Measurements from ENCODE around the gene NEAT1. TPM values are rescaled to one million over a fixed set of nuclear protein-coding genes. Genes with fewer than 3 reads are reported as not detected.

Gene NEAT1
- total RNA-seq, 1 experiment from 2014 or later, result 2.6 TPM

DNA sequence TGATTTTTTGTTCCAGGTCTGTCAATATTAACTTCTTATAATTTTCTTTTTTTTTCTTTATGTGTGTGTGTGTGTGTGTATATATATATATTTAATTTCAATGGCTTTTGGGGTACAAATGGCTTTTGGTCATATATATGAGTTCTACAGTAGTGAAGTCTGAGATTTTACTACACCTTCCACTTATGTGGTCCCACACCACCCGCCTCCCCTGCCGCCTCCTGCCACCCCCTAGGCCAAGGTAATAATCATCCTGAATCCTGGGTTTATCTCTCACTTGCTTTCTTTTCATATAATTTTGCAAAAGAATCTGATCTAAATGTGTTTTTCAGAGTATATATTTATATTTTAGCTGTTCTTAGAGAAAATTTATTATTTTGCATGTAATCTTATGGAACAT, 11.1 kb downstream of the NEAT1 start:
- DNase-seq (ENCODE audit: low read depth), result no peak

DNA sequence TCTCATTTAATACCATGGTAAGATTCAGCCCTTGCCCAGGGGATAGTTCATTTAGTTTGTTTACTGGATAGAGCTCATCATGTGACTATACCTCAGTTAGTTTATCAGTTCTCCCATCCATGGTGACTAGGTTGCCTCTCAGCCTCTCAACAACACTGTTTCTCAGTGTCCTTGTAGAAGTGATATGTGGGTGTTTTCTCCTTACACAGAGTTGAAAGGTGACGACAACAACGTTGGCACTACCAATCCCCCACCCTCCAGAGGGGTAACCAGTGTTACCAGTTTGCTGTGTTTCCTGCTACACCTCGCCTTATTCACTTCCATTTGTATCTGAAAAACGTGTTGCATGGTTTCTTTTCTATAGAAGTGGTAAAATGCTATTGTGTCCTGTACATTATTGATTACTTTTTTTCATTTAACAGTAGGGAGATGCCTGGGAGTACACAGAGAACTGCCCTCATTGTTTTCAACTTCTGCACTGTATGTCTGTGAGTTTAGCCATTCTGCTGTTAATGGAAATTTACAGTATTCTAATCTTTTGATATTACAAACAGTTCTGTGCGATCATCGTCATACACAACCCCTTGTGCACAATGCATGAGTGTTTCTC, 11.6 kb downstream of the NEAT1 start:
- no peak for DNase-seq (ENCODE audit: low read depth)

DNA sequence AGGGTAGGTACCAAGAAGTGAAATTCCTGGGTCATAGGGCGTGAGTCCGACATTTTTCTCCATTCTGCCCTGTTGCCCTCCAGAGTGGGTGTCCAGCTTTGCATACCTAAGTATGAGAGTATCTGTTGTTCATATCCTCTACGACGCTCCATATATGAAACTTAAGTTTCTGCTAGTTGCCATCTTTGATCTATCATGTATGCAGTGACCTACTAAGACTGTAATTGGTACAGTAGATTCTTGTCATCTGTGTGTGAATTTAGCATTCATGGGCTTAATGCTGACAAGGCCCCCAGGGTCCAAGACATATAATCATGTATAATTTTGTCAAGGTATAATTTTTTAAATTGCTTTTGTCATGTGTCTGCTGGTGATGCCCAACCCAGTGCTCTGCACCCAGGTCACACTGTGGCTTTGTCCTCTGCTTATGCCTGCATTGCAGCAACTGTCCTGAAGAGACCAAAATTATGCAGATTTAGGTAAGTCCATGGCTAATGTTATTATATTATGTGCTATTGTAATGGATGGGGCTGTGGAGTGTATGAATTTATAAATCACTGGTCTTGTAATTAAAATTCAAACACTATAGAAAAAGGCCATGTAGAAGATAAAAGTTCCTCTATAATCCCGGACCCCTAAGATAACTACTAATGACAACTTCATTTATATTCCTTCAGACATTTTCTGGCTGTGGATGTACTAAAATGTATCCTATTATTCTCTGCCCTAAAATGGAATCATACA, 12.2 kb downstream of the NEAT1 start:
- DNase-seq (ENCODE audit: low read depth), result no peak

DNA sequence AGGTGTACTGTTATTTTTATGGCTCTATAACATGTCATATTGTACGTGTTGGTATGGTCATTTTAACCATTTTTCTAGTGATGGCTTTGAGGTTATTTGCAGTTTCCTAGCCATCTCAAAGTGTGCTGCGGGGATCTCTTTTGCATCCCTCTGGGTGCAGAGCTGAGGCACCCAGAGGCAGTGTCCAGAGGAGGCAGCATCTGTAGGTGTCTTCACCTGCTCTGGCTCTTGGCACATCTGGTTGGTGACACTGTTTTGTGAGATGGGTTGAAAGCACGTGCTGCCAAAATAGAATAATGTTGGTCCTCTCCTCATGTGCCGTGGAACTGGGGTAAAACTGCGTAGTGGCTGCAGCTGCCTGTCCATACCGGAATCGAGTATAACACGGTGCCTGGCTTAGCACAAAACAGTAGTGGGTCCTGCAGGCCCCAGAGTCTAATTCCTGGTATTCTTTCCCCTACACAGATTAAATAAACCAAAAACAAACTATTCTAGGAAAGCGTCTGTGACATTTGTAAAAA, 12.9 kb downstream of the NEAT1 start:
- DNase-seq (ENCODE audit: low read depth), result no peak

DNA sequence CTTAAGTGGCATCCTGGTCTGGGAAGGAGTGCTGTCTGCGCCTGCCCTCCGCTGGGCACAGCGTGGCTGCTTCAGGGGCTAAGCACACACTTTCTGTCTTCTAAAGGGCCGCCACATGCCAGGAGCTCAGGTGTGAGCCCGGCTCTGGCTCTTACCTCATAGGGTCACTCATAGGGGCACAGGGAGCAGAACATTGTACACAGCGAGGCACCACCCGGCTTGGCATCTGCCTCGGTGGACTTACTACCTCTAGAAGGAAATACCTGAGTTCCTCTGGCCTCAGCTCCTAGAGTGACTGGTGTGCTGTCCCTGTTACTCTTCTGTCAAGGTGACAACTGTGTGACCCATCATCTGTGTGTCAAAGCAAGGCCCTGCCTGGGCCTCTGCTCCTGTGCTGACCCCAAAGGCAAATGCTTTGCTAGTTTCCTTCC, 13.4 kb downstream of the NEAT1 start:
- no peak for DNase-seq (ENCODE audit: low read depth)

DNA sequence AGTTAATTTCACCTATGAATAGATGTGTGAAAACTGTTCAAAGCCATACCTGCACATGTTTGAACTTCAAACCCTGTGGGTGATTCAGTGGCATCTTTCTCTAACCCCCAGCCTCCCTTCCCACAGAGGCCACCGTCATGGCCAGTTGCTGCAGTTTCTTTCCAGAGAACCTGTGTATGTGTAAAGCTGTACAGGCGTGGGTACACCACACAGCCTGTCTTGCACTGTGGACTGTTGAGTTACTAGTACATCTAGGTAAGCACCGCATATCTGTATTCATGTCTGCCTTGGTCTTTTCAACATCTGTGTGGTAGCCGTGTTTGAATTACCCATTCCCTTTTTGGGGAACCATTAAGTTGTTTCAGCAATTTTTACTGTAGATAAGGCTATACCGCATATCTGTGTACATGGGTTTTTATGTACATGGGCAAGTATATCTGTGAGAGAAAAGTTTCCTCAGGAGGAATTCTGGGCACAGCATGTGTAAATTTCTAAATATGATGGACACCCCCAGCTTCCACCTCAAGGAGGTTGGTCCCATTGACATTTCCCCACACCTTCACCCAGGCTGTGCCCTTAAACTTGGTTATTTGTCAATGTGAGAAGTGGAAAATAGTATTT, 13.9 kb downstream of the NEAT1 start:
- no peak for DNase-seq (ENCODE audit: low read depth)

DNA sequence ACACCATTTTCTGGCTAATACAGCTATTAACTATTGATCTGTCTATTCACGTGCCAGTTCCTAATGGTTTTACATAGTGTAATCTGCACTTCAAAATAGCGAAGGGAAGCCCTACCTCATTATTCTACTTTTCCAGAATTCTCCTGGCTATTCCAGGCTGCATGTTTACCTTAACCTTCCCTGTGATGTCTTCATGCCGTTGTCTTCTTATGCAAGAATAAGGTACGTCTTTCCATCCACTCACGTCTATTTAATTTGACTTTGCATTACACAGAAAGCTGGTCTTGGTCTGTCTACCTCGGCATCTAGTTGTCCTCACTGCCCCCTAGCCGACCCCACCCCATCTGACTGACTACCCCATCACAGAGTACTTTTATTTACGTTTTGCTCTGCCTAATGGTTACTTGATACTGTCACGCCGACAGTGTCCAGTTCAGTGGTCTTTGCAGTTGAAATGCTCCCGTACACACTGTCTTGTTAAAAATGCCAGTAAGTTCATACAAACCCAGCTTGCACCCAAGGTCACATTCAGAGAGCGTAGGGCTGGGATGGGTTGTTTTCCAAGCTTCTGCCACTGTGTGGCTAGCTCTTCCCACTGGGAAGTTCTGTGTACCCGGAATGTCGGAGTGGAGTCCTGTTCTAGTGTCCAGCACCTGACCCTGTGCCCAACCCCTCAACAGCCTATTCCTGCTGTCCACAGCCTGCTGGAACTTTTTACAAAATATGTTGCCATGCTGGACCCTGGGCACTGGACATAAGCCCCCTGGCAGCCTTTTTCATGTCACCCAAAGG, 15.0 kb downstream of the NEAT1 start:
- no peak for DNase-seq (ENCODE audit: low read depth)

DNA sequence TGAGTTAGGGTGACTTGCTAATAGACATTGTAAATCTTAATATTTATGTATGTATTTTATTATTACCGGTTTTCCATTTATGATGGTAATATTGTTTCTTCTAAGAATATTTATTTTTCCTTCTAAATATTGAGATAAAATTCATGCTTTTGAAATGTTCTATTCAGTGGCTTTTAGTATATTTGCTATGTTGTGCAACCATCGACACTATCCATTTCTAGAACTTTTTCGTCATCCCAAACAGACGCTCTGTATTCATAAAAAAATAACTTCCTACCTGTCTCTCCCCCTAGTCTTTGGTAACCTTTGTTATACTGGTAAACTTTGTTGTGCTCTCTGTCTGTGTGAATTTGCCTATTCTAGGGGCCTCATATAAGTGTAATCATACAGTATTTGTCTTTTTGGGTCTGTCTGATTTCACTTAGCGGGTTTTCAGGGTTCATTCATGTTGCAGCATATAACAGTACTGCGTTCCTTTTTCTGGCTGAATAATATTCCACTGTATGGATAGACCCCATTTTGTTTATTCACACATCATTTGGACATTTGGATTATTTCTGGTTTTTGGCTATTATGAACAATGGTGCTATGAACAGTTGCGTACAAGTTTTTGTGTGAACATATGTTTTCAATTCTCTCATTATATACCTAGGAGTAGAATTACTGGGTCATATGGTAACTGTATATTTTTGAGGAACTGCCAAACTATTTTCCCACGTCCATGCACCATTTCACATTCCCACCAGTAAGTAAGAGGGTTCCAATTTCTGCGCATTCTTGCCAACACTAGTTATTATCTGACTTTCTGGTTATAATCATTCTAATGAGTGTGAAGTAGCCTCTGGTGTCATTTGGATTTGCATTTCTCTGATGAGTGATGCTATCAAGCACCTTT, 15.9 kb downstream of the NEAT1 start:
- no peak for DNase-seq (ENCODE audit: low read depth)

DNA sequence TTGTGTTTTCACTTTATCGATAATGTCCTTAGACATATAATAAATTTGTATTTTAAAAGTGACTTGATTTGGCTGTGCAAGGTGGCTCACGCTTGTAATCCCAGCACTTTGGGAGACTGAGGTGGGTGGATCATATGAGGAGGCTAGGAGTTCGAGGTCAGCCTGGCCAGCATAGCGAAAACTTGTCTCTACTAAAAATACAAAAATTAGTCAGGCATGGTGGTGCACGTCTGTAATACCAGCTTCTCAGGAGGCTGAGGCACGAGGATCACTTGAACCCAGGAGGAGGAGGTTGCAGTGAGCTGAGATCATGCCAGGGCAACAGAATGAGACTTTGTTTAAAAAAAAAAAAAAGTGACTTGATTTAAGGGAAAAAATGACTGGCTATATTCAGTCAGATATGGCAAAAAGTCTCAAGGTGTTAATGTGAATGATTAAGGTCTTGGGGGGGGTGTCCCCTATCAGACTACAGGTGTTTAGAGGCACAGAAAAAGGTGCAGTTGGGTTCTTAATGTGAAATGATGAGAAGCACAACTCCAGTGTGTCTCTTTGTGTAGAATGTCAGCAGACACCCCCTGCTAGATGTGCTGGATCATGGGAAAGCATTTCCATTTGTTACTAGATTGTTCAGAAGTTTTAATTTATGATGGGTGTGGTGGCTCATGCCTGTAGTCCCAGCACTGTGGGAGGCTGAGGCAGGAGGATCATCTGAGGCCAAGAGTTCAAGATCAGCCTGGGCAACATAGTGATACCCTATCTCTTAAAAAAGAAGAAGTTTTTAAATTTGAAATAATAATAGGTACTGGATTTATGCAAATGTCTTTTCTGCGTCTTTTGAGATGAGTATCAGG, 17.0 kb downstream of the NEAT1 start:
- no peak for DNase-seq (ENCODE audit: low read depth)

DNA sequence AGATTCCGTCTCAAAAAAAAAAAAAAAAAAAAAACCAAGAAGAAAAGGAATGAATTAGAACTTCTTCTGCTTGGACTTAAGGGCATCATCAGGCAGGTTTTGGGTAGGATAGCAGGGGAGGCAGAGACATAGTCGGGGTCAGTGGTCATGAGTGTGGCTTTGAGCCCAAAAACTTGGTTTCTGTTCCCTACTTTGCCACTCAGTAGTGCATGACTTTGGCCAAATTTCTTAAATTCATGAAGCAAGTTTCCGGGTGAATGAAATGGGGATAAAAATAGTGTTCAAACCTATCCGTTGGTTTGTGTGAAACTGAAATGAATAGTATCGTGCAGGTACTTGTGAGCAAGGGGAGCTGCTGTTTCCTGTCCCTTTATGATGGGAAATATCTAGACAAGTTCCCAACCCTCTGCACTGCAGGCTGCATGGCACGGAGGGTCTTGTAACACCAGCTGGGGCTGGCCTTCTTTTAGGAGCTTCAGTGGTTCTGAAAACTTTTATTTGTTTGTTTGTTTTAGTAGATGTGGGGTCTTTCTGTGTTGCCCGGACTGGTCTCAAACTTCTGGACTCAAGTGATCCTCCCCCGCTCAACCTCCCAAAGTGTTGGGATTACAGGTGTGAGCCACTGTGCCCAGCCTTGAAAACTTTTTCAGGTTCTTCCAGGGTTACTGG, 18.4 kb downstream of the NEAT1 start:
- DNase-seq (ENCODE audit: low read depth), result no peak

DNA sequence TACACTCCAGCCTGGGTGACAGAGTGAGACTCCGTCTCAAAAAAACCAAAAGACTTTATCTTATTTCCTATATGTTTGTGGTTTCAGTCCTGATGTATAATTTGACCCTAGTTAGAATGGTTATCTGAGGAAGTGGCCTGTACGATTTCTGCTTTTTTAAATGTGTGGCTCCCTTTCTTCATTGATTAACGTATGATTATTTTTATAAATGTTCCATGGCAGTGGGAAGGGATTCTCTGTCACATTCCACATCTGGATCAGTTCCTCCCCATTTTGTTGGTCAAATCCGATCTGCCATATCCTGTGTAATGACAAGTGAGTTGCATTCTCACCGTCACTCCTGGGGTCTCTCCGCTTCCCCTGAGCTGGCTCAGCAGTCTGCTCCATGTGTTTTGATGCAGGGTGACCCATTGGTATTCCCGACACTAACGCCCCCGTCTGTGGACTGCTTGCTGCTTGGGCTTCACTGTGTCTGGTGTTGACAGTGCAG, 20.3 kb downstream of the NEAT1 start:
- DNase-seq (ENCODE audit: low read depth), result no peak

DNA sequence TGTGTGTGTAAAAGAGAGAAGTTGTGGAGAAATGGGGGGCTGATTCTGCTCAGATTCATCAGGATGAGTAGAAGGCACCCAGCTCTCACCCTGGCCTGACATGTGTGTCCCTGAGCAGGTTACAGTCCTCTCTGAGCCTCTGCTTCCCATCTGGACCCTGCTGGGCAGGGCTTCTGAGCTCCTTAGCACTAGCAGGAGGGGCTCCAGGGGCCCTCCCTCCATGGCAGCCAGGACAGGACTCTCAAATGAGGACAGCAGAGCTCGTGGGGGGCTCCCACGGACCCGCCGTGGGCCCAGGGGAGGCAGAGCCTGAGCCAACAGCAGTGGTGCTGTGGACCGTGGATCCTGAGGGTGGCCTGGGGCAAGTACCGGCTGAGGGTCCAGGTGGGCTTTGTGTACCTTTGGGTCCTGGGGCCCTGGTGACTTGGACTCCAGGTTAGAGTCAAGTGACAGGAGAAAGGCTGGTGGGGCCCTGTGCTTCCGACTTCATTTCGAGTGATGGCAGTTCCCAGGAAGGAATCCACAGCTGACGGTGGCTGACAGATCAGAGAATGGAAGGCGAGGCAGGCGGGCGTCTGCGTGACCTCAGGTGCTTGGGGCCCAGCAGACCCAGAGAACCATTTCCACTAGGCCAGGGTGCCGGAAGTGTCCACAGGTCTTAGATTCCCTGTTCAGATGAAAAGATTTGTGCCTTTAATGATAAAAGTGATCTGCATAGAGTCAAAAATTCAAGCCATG, 21.9 kb downstream of the NEAT1 start:
- no peak for DNase-seq (ENCODE audit: low read depth)

DNA sequence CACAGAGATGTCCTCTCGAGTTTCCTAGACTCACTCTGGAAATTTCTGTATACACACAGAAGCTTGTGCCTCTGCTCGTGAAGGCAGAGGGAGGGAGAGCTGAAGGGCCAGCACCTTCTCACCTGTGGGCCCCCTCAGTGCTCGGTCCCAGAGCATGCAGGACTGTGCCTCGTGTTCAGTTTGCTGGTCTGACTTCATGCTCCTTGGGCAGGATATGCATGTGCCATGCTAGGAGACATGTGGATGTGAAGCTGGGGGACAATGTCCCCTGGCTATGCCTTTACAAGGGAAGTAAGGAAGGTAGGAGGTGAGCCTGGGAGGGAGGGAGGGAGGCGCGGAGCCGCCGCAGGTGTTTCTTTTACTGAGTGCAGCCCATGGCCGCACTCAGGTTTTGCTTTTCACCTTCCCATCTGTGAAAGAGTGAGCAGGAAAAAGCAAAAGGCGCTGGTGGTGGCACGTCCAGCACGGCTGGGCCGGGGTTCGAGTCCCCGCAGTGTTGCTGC, 22.6 kb downstream of the NEAT1 start:
- no peak for DNase-seq (ENCODE audit: low read depth)

DNA sequence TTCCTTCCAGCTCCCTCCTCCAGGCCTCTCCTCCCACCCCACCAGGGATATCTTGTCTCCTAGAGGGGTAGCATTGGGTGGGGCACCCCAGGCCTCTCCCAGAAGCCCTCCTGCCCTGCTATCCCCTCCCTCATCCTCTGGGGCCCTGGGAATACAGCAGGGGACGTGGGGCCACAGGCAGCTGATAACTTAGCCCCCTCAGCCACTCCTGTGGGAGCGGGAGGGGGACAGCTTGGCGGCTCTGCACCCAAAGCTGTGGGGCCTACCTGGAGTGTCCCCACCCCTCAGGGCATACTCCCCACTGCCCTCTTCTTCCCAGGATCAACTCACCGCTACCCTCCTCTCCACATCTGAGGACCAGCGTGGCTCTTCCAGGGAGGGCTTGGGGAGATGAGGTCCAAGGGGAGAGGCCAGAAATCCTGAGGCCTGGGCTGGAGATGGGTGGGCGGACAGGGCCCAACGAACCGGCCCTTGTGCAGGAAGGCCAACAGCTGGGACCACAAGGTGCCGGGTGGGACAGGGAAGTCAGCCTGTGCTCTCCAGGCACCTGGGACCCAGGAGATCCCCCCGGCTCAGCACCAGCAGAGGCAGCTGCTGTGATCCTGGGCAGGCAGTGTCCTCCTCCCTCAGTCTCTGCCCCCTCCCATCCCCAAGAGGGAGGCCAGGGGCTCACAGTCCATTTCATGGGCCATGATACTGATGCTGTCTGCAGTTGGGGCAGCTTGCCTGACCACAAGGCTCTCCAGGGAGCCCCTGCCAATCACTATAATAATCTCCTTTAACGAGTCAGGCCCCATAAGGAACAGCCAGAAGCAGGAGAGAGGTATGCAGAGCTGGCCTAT, 23.2 kb downstream of the NEAT1 start:
- DNase-seq (ENCODE audit: low read depth), result no peak

DNA sequence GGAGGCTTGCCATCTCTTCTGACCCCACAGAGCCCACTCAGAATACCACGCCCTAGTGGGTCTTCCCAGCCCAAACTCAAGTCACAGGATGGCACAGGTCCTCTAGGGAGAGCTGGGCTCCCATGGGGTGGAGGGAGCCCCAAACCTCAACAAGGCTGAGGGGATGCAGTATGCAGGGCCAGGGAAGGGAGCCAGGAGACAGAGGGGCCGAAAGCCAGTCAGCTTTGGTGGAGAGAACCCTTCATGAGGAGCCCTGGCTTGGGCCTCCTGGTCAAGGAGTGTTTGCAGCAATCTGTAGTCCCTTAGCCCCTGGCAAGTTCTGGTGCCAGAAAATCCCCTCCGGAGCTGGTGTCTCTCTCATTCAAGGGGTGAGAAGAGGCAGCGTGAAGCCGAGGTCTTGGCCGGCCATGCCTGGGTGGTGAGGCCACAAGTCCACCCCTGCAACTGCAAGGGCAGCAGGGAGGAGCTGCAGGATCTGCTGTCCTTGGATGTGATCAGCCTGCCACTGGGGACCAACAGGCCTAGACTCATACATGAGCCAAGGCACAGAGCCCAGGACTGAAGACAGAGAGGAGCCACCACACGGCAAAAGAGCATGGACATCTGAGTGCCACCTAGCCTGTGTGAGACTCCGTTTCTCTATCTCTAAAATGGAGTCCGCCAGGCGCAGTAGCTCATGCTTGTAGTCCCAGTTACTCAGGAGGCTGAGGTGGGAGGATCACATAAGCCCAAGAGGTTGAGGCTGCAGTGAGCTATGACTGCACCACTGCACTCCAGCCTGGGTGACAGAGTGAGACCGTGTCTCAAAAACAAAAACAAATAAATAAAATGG, 24.1 kb downstream of the NEAT1 start:
- DNase-seq (ENCODE audit: low read depth), result no peak

DNA sequence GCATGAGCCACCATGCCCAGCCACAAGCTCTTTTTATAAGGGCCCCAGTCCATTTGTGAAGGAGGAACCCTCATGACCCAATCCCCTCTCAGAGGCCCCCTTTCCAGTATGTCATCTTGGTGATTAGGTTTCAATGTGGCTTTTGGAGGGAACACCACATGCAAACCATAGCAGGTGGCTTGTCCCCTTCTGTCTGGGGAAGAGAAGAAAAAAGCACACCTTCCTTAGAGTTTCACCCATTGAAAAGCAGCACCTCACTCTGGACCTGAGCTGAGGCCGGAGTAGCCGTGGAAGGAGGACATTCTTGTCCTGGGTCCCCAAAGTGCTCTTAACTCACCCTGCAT, 25.4 kb downstream of the NEAT1 start:
- DNase-seq (ENCODE audit: low read depth), result no peak
